LNCaP clone FGC (cell line): ENCODE results near the gene OR1K1.

ENCODE experiments used
- DNase-seq: peaks from one replicate; pipeline ENCODE4 v3.0.0-alpha.2; 2011; ENCODE audit warnings: low read depth
- H3K4me3 ChIP-seq: 2 replicates; pipeline ENCODE4 v1.5.1; 2011; ENCODE audit warnings: mild to moderate bottlenecking, low read depth, low read length, control low read depth
- TF ChIP-seq, protein P1 (sequence below): IDR thresholded peaks from 2 replicates; pipeline ENCODE4 v1.5.1; 2012; ENCODE audit warnings: mild to moderate bottlenecking; ENCODE audit not compliant: control insufficient read depth, insufficient read depth; ENCODE audit errors: extremely low read depth

Gene OR1K1

DNA sequence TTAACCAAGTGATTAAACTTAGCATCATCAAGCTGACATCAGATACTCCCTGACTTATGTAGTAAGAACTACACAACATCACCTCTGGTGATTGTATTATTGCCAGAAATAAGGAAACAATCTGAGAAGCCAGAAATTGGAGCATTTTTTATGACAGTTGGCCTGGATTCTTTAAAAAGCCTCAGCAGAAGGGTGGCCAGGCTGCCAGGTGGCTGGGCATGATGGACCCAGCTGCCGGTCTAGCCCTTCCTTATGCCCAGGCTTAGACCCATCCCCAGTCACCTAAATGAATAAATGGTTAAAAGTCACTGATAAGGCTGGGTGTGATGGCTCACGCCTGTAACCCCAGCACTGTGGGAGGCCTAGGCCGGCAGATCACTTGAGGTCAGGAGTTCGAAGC lies 12.8 kb downstream of the OR1K1 start:
- TF ChIP-seq, protein P1, sequence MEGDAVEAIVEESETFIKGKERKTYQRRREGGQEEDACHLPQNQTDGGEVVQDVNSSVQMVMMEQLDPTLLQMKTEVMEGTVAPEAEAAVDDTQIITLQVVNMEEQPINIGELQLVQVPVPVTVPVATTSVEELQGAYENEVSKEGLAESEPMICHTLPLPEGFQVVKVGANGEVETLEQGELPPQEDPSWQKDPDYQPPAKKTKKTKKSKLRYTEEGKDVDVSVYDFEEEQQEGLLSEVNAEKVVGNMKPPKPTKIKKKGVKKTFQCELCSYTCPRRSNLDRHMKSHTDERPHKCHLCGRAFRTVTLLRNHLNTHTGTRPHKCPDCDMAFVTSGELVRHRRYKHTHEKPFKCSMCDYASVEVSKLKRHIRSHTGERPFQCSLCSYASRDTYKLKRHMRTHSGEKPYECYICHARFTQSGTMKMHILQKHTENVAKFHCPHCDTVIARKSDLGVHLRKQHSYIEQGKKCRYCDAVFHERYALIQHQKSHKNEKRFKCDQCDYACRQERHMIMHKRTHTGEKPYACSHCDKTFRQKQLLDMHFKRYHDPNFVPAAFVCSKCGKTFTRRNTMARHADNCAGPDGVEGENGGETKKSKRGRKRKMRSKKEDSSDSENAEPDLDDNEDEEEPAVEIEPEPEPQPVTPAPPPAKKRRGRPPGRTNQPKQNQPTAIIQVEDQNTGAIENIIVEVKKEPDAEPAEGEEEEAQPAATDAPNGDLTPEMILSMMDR: no peak
- H3K4me3 ChIP-seq: no peak overlapping the region
- no peak for DNase-seq

DNA sequence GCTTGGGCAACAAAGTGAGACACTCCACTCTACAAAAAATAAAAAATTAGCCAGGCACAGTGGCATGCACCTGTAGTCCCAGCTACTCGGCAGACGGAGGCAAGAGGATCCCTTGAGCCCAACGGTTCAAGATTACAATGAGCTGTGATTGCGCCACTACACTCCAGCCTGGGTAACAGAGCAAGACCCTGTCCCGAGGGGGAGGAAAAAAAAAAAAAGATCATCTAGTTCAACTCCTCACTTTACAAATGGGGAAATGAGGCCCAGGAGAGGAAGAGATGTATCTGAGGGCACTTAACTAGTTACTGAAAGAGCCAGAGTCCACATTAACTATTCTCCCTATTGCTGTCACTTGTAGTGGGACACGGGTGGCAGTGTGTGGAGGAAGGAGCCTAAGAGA lies 14.6 kb downstream of the OR1K1 start:
- DNase-seq: no peak
- TF ChIP-seq, protein P1: no peak

DNA sequence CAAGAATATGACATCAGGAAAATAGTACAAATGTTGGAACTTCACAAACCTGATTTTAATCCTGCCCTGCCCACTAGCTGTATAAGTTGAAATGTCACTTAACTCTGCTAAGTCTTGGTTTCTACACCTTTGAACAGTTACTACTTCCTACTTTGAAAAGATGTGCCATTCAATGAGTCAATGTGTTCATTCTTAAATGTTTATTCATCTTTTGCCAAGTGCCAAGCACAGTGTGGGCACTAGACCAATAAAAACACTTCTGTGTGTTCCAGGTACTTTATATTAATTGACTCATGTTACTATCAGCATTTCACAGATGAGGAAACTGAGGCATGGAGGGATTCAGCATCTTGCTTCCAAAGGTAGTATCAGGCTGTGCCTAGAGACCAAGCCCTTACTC lies 15.6 kb downstream of the OR1K1 start:
- no peak overlapping the region for H3K4me3 ChIP-seq
- no peak for DNase-seq
- TF ChIP-seq, protein P1: no peak

More for the DNA sequence above, 14.6 kb downstream of the OR1K1 start:
- no peak overlapping the region for H3K4me3 ChIP-seq

DNA sequence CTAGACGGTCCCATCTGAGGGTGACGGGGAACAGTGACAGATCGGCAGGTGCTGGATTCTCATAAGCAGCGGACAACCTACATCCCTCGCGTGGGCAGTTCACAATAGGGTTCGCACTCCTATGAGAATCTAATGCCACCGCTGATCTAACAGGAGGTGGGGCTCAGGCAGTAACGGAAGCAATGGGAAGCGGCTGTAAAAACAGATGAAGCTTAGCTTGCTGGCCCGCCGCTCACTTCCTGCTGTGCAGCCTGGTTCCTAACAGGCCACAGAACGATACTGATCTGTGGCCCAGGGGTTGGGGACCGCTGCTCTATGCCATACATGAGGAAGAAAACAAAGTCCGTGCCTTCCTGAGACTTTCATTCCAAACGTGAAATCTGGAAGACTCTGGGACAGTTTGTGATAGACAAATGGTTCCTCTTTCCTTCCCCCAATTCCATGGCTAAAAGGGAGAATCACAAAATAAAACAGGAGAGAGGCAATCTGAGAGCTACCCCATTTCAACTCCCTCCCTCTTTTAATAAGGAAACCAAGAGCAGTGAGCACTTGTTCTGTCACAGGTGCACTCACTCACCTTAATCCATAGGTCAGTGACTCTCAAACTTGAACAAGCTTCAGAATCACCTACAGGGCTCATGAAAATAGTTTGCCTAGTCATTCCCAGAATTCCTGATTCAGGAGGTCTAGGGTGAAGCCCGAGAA lies 16.4 kb downstream of the OR1K1 start:
- DNase-seq: no peak
- no peak overlapping the region for H3K4me3 ChIP-seq
- TF ChIP-seq, protein P1: no peak

DNA sequence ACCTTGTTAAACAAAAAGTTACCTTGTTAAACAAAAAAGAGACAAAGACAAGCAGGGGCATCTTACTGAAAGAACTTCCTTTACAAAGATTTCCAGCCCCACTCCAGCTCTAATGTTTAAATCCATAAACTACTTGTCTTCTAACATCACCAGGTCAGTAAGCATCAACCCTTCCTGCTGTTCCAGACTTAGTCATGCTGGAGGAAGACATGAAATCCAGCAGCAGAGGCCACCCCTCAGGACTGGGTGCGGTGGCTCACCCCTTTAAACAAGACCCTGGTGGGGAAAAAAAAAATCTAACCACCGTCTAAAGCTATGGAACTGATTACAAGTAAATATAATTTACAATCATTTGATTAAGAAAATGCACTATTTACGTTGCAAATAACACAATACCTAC lies 19.4 kb downstream of the OR1K1 start:
- no peak overlapping the region for H3K4me3 ChIP-seq
- no peak for DNase-seq
- TF ChIP-seq, protein P1: no peak

DNA sequence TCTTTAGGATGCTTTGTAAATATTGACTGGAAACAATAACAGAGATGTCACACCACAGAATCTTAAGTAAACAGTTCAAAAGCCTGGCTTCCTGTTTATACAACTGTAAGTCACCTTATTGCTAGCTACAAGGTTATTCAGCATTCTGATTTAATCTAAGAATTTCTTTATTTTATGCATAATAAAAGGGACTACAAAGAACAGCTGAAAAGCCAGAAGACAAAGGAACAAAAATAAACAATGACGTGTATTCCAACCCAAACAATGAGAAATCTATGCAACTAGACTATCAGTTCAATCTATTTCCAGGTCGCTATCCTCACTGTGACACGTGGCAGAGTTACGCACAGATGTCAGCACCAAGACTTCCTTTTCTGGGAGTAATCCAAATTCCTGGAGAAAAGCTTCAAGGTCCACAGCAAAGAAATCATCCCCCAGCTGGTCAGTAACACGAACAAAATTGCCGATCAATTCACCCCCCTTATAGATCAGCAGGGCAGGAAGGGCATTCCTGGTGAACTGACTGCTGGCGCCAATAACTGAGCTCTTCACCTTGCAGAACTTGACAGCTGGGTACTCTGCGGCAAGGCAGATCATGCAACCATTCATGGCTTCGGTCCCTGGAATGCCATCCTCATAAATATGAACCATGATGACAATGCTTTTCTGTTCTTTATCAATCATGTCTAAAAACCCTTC lies 20.0 kb downstream of the OR1K1 start:
- DNase-seq: peak; percentile 87
- TF ChIP-seq, protein P1: no peak

More for the DNA sequence above, 20.0 kb downstream of the OR1K1 start:
- H3K4me3 ChIP-seq: no peak overlapping the region
